HepG2 (cell line): ENCODE data around the gene SPEM2. TPM values are rescaled to one million over a fixed set of nuclear protein-coding genes. Genes with fewer than 3 reads are reported as not detected.

Experiments used
- CBX5 ChIP-seq: sonication (generic); formaldehyde crosslinking; IDR thresholded peaks from 2 replicates; pipeline ENCODE4 v1.4.0; 2020; ENCODE audit warnings: missing genetic modification reagents, borderline replicate concordance
- CHD4 ChIP-seq: fragments of 200-600 bp; sonication (generic); IDR thresholded peaks from 2 replicates; pipeline ENCODE4 v1.7.0; 2017; ENCODE audit warnings: mild to moderate bottlenecking, low read length, borderline replicate concordance
- NFKB2 ChIP-seq: sonication (generic); formaldehyde crosslinking; IDR thresholded peaks from 2 replicates; pipeline ENCODE4 v1.4.0; 2020; ENCODE audit warnings: missing genetic modification reagents, borderline replicate concordance
- PAF1 ChIP-seq: IDR thresholded peaks from 2 replicates; pipeline ENCODE4 v1.6.1; 2016; ENCODE audit warnings: missing genetic modification reagents, missing compliant biosample characterization
- POLR2A ChIP-seq, 2 experiments: IDR thresholded peaks; 2 replicates each; pipeline ENCODE4 v1.6.1; 2011; ENCODE audit warnings: low read depth in 2 of 2, low read length in 2 of 2, mild to moderate bottlenecking in 1 of 2, moderate library complexity in 1 of 2; ENCODE audit not compliant: insufficient read depth in 1 of 2
- POLR2G ChIP-seq: fragments of 200-400 bp; formaldehyde crosslinking; IDR thresholded peaks from 2 replicates; pipeline ENCODE4 v1.6.1; 2018; ENCODE audit warnings: mild to moderate bottlenecking, low read depth, low read length, moderate library complexity
- SNAI1 ChIP-seq: sonication (generic); formaldehyde crosslinking; IDR thresholded peaks from 2 replicates; pipeline ENCODE4 v1.5.0; 2020; ENCODE audit warnings: mild to moderate bottlenecking, missing genetic modification reagents, borderline replicate concordance
- TAF15 ChIP-seq: fragments of 200-400 bp; formaldehyde crosslinking; IDR thresholded peaks from one replicate; pipeline ENCODE4 v1.6.1; 2018; ENCODE audit warnings: mild to moderate bottlenecking, low read depth, low read length; ENCODE audit not compliant: poor library complexity, severe bottlenecking
- polyA plus RNA-seq, 8 experiments: library from polyadenylated mRNA; depleted of rRNA in 3 of 8; stranded (reverse) in 7 of 8; unstranded in 1 of 8; fragments of >200 nt; fragmentation: Illumina TruSeq in 4 of 8; extraction: Trizol in 4 of 8; gene quantifications; 2 replicates each; pipeline versions ENCODE4 v1.2.1 to v1.2.3, GENCODE V29; 2011 to 2016; ENCODE audit warnings: low read depth in 4 of 8, missing spikeins in 1 of 8, mixed read lengths in 1 of 8; ENCODE audit not compliant: insufficient read depth in 1 of 8
- total RNA-seq, 5 experiments: library from RNA; depleted of rRNA; stranded (reverse); fragments of >200 nt; fragmentation: Illumina TruSeq; extraction: Trizol; gene quantifications; 2 replicates each; pipeline ENCODE4 v1.2.3, GENCODE V29; 2016; ENCODE audit warnings: low read depth in 1 of 5
- TF ChIP-seq, protein P1 (sequence below): sonication (generic); formaldehyde crosslinking; conservative IDR thresholded peaks from 2 replicates; pipeline ENCODE4 v1.4.0; 2020; ENCODE audit warnings: mild to moderate bottlenecking, missing genetic modification reagents, moderate library complexity
- TF ChIP-seq, protein P2 (sequence below): sonication (generic); formaldehyde crosslinking; IDR thresholded peaks from 2 replicates; pipeline ENCODE4 v1.8.1; 2023; ENCODE audit warnings: mild to moderate bottlenecking, inconsistent platforms, moderate library complexity, missing genetic modification reagents, borderline replicate concordance
- TF ChIP-seq, protein P3 (sequence below): sonication (generic); formaldehyde crosslinking; conservative IDR thresholded peaks from 2 replicates; pipeline ENCODE4 v1.4.0; 2020; ENCODE audit warnings: missing genetic modification reagents

Gene SPEM2
- total and polyA plus RNA-seq, 2 of the 13 experiments (the other 11 are each of a cell fraction or from before 2014, with no cell fraction given): not detected

DNA sequence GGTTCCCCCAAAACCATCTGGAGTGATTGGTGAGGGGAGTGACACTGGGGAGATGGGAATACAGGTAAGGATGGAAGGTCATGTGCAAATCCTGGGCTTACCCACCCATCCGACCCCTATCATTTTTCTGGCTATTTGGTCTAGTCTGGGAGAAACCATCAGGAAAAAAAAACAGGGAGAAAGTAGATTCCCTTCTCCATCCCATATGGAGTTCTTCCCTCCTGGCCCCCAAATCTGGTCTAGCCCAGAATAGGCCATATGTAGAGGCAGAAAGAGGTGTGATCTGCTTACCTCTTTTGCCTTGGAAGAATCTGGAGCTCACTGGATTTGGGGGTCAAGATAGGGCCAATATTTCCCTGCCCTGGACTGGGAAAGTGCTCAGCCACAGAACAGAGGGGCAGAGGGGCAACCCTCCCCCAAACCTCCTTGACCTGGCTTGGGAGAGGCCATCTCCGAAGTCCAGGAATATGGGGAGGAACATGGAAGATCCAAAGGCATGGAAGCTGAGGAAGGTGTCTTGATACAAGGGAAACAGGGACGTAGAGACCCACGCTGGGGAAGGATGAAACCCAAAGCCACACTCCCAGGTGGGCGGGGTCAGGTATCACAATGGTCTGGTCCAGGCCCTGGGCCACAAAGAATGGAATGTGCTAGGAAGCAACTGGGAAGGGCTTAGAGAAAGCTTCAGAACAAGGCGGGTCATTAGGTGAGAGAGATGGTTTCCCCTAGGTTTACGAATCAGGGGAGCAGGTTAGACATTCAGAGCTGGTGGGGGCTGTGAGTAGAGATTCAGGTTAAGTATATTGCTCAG is 35.6 kb downstream of the SPEM2 start (continued):
- TF ChIP-seq, protein P1, sequence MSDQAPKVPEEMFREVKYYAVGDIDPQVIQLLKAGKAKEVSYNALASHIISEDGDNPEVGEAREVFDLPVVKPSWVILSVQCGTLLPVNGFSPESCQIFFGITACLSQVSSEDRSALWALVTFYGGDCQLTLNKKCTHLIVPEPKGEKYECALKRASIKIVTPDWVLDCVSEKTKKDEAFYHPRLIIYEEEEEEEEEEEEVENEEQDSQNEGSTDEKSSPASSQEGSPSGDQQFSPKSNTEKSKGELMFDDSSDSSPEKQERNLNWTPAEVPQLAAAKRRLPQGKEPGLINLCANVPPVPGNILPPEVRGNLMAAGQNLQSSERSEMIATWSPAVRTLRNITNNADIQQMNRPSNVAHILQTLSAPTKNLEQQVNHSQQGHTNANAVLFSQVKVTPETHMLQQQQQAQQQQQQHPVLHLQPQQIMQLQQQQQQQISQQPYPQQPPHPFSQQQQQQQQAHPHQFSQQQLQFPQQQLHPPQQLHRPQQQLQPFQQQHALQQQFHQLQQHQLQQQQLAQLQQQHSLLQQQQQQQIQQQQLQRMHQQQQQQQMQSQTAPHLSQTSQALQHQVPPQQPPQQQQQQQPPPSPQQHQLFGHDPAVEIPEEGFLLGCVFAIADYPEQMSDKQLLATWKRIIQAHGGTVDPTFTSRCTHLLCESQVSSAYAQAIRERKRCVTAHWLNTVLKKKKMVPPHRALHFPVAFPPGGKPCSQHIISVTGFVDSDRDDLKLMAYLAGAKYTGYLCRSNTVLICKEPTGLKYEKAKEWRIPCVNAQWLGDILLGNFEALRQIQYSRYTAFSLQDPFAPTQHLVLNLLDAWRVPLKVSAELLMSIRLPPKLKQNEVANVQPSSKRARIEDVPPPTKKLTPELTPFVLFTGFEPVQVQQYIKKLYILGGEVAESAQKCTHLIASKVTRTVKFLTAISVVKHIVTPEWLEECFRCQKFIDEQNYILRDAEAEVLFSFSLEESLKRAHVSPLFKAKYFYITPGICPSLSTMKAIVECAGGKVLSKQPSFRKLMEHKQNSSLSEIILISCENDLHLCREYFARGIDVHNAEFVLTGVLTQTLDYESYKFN (CRISPR knock-in tag): no peak
- TF ChIP-seq POLR2G (peak; percentile 26; the same call in 1 of the 2 replicates), NFKB2 (CRISPR knock-in tag) (no peak), CBX5 (no peak), SNAI1 (CRISPR knock-in tag) (no peak), POLR2A (IDR thresholded peaks at IDR 0.05; ENCODE audit: insufficient read depth in 1 of 2, low read depth in 2 of 2, low read length in 2 of 2) (peak in 1 of 2 experiments; percentile 7; a peak in 1 of 4 replicates), CHD4 (no peak), PAF1 (0 out of 2 replicates have a peak, but pooled peaks have one; percentile 10), TAF15 (no peak)
- TF ChIP-seq, protein P2, sequence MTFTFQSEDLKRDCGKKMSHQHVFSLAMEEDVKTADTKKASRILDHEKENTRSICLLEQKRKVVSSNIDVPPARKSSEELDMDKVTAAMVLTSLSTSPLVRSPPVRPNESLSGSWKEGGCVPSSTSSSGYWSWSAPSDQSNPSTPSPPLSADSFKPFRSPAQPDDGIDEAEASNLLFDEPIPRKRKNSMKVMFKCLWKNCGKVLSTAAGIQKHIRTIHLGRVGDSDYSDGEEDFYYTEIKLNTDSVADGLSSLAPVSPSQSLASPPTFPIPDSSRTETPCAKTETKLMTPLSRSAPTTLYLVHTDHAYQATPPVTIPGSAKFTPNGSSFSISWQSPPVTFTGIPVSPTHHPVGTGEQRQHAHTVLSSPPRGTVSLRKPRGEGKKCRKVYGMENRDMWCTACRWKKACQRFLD (CRISPR knock-in tag): no peak
- TF ChIP-seq, protein P3, sequence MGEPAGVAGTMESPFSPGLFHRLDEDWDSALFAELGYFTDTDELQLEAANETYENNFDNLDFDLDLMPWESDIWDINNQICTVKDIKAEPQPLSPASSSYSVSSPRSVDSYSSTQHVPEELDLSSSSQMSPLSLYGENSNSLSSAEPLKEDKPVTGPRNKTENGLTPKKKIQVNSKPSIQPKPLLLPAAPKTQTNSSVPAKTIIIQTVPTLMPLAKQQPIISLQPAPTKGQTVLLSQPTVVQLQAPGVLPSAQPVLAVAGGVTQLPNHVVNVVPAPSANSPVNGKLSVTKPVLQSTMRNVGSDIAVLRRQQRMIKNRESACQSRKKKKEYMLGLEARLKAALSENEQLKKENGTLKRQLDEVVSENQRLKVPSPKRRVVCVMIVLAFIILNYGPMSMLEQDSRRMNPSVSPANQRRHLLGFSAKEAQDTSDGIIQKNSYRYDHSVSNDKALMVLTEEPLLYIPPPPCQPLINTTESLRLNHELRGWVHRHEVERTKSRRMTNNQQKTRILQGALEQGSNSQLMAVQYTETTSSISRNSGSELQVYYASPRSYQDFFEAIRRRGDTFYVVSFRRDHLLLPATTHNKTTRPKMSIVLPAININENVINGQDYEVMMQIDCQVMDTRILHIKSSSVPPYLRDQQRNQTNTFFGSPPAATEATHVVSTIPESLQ (CRISPR knock-in tag): no peak
